ENCODE results near the gene TRAF6.

GRCh38 chr11:36498721-36499120 lies 11.4 kb downstream of the TRAF6 start:
- TF ChIP-seq CTCF (IDR thresholded peaks at IDR 0.05) (no peak), POLR2A (IDR thresholded peaks at IDR 0.05) (no peak)

Measured in body of pancreas (tissue), 4 donors.